SJCRH30 (cell line): ENCODE results near the gene SPDEF. TPM values are rescaled to one million over a fixed set of nuclear protein-coding genes. Genes with fewer than 3 reads are reported as not detected.

Source experiments
- DNase-seq, 2 experiments: peaks; one replicate each; pipeline ENCODE4 v3.0.0-alpha.2; 2015 to 2020
- H3K27ac ChIP-seq: fragments of 250-450 bp; sonication (Bioruptor Pico); 2 replicates; pipeline ENCODE4 v1.5.1; 2020; ENCODE audit warnings: mild to moderate bottlenecking, moderate library complexity
- H3K27me3 ChIP-seq: fragments of 250-450 bp; sonication (Bioruptor Pico); 2 replicates; pipeline ENCODE4 v1.5.1; 2020; ENCODE audit warnings: mild to moderate bottlenecking, moderate library complexity
- H3K36me3 ChIP-seq: fragments of 250-450 bp; sonication (Bioruptor Pico); 2 replicates; pipeline ENCODE4 v1.5.1; 2020; ENCODE audit warnings: mild to moderate bottlenecking, moderate library complexity
- H3K4me1 ChIP-seq: fragments of 250-450 bp; sonication (Bioruptor Pico); 2 replicates; pipeline ENCODE4 v1.5.1; 2020; ENCODE audit warnings: mild to moderate bottlenecking, moderate library complexity
- H3K4me3 ChIP-seq: fragments of 250-450 bp; sonication (Bioruptor Pico); 2 replicates; pipeline ENCODE4 v1.5.1; 2020; ENCODE audit warnings: mild to moderate bottlenecking, moderate library complexity
- H3K9me3 ChIP-seq: fragments of 250-450 bp; sonication (Bioruptor Pico); replicated peaks from 2 replicates; pipeline ENCODE4 v1.5.1; 2020; ENCODE audit warnings: mild to moderate bottlenecking, moderate library complexity
- total RNA-seq: library from RNA; depleted of rRNA; stranded (reverse); fragments of >200 nt; shearing (Covaris generic); gene quantifications from 2 replicates; pipeline ENCODE4 v1.2.3, GENCODE V29; 2014; rRNA removed

SPDEF gene
- not detected in 2 replicates for total RNA-seq

DNA sequence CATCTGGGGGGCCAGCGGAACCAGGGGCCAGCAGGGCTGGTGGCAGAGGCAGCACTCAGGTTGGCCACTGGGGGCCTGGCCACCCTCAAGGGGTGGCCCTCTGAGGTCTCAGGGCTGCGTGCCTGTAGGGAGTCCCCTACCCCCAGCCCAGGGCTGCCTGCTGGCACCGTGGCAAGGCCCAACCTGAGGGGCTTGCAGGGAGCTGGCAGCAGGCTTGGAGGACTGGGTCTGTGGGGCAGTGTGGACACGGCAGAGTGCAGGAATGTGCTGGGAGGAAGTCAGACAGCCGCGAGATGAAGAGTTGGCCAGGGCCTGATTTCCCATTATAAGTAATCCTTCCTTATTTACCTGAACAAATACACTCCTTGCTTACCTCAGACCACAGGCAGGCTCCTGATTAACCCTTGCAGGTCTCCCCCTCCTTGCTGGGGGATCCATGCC lies at the start of gene SPDEF:
Gene SPDEF (minus strand): TSS at position 299 of the 441 bp plus-strand sequence. CDS start 11,874 bp downstream, outside the sequence.
- no peak within 1 kb of the TSS for H3K4me3 ChIP-seq
- no peak for DNase-seq
- H3K4me1 ChIP-seq: no peaks in the 10 kb centered on the region
- no peaks in the 10 kb centered on the region for H3K9me3 ChIP-seq
- no peaks in the 10 kb centered on the region for H3K36me3 ChIP-seq
- H3K27me3 ChIP-seq: no peaks in the 10 kb centered on the region; the same call in 1 of the 2 replicates
- no peak within 1 kb of the TSS for H3K27ac ChIP-seq

DNA sequence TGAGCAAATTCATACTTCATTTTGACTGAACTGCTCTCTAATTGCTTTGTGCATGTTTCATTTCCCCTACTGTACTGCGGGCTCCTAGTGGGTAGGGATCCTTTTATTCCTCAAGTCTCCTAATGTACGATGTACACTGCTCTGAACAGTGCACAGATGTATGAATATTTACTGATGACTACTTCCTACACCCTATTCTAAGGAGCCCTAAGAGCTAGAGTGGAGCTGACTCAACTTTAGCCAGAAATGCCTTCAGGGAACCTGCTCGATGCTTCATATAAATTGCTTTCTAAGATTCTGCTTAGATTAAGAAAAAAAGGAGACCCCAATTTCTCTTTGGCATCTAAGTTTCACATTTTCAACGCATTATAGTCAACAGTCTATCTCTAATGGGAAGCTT lies 47.6 kb upstream of the SPDEF start:
- no peak for DNase-seq
- H3K9me3 ChIP-seq: no peaks in the 10 kb centered on the region
- H3K4me3 ChIP-seq: no peak overlapping the region
- H3K36me3 ChIP-seq: peaks cover 3% of the 10 kb centered on the region
- H3K27ac ChIP-seq: no peak overlapping the region
- H3K27me3 ChIP-seq: no peaks in the 10 kb centered on the region
- no peaks in the 10 kb centered on the region for H3K4me1 ChIP-seq

DNA sequence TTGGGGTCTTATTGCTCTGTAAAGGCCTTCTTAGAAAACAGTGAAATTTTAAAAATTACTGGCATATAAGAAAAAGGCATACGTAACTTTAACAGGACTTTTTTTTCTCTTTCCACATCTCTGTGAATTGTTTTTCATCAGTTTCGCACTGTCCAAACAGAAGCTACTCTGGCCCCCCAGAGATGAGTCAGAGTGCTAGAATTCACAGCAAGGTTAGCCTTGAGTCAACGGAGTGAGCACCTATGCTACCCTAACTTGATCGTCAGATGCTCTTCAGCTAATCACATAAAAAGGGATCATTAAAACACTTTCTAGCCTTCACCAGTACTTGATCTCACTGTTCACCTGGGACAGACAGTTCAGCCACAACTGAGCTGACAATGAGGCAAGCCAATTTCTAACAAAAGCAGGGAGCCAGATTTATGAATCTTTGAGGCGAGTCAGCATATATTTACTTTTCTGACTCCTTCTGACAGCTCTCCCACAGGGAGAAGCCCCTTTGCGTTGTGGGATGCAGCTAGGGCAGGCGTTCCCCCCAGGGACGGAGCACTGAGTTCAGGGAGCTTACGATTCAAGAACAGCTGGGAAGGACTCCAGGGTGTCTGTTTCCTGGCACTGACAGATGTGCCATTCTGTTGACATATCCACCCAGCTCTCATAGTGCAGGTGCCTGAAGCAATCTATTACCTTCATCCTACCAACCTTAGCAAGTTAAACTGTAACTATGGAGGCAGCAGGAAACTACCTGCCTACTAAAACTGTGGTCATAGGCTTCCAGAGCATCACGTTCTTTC lies 46.4 kb upstream of the SPDEF start:
- Histone ChIP-seq H3K36me3 (peaks cover 3% of the 10 kb centered on the region), H3K27me3 (no peaks in the 10 kb centered on the region), H3K4me3 (no peak overlapping the region), H3K27ac (no peak overlapping the region), H3K4me1 (no peaks in the 10 kb centered on the region), H3K9me3 (no peaks in the 10 kb centered on the region)
- peak; percentile 12 to 22 for DNase-seq

DNA sequence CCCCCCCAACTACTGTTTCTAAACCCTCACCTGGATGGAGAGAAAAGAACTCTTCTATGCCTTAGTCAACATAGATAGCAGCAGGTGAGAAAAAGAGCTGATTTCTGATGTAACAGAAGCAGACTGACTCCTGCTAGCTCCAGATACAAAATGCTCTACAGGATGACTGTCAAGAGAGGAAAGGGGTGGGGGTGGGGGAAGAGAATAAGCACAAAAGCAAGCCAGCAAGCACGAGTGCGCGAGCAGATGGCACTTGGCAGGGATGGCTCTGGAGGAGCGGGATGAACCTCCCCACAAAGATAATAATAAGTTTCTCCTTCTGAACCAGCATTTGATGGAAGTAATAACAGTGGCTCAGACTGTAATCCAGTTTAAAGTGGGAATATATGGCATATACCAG lies 45.6 kb upstream of the SPDEF start:
- Histone ChIP-seq H3K27ac (no peak overlapping the region), H3K4me3 (no peak overlapping the region), H3K9me3 (no peaks in the 10 kb centered on the region), H3K4me1 (no peaks in the 10 kb centered on the region), H3K36me3 (peaks cover 3% of the 10 kb centered on the region), H3K27me3 (no peaks in the 10 kb centered on the region)
- no peak for DNase-seq

DNA sequence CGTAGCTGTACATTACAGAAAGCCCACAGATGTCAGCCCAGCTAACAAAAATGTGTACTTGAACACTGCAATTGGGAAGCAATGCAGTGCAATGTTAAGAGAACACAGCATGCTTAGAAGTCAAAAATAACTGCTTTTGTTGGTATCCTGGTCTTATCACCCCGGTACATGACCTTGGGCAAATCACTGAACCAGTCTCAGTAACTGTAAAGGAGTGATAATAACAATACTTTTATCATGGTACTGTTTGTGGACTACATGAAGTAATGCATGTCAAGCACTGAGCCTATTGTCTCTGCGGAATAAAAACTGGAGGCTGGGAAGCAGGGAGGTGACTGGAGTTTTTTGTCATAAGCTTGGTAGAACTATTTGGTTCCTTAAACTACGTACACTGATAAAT lies 44.7 kb upstream of the SPDEF start:
- Histone ChIP-seq H3K4me1 (no peaks in the 10 kb centered on the region), H3K27ac (no peak overlapping the region), H3K4me3 (no peak overlapping the region), H3K27me3 (no peaks in the 10 kb centered on the region), H3K9me3 (no peaks in the 10 kb centered on the region), H3K36me3 (peaks cover 3% of the 10 kb centered on the region)
- DNase-seq: no peak

DNA sequence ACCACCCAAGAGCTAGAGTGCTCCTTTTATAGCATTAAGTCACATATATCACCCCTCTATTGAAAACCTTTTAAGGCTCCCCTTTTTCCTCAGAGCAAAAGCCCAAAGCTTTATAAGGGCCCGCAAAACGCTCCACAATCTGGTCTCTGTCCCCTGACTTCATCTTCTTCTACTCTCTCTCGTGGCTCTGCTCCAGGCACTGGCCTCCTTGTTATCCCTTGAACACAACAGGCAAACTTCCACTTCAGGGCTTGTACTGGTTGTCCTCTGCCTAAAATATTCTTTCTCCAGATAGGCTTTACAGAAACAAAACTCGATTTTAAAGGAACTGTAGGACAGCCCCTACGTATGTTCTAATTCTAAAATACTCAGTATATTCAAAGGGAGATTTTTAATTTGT lies 44.0 kb upstream of the SPDEF start:
- Histone ChIP-seq H3K4me1 (no peaks in the 10 kb centered on the region), H3K4me3 (no peak overlapping the region), H3K27ac (no peak overlapping the region), H3K27me3 (no peaks in the 10 kb centered on the region), H3K36me3 (peaks cover 3% of the 10 kb centered on the region), H3K9me3 (no peaks in the 10 kb centered on the region)
- no peak for DNase-seq

DNA sequence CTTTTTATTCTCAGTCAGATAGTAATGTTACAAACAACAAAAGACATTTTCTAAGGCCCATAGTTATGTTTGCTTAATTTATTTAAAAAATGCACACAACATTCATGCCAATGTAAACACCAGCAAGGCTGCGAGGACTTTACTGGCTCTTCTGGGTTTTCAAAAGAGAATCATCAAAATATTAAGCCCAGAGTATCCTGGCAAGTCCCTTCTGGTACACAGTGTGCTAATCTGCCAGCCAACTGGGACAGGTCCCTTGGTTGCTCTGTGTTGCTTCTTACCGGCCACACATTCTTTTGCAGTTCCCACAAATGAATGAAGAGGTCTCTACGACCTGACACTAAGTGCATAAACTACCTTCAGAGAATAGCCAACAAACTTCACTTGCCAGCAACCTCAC lies 42.6 kb upstream of the SPDEF start:
- DNase-seq: no peak
- Histone ChIP-seq H3K4me3 (no peak overlapping the region), H3K27ac (no peak overlapping the region), H3K36me3 (peaks cover 3% of the 10 kb centered on the region; the same call in 1 of the 2 replicates), H3K4me1 (no peaks in the 10 kb centered on the region), H3K27me3 (no peaks in the 10 kb centered on the region), H3K9me3 (no peaks in the 10 kb centered on the region)

DNA sequence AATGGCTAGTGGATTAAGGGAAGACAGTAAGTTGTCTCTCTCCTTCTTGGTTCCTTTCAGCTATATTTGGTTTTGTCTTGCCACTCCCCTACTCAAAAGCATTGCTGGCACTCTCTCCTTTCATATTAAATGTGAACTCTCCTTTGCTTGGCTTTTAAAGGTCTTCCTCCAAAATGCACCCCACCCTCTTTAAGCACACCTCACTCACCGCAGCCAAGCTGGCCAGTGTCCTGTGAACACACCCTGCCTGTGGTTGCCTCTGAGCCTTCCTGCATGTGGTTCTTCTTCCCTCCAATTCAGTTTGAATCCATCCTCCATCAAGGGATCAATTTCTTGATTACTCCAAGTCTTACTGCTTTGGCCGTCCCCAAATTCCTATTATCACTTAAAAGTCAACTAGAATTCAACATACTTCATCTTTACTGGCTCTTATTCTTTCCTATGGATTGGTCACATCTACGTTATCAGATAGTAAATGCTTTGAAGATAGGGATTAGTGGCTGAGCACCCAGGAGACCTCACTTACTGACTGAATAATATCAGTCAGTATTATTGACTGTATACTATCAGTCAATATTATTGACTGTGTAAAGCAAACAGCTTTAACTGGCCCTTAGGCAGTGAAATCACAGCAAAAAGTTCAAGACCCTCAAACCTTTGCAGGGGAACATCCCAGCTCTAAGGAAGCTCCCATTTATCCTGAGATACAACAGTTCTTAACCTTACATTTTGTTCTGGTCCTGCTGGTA lies 41.6 kb upstream of the SPDEF start:
- Histone ChIP-seq H3K27ac (no peak overlapping the region), H3K9me3 (no peaks in the 10 kb centered on the region), H3K4me1 (no peaks in the 10 kb centered on the region), H3K27me3 (no peaks in the 10 kb centered on the region), H3K36me3 (peaks cover 3% of the 10 kb centered on the region; the same call in 1 of the 2 replicates), H3K4me3 (no peak overlapping the region)
- DNase-seq: no peak

DNA sequence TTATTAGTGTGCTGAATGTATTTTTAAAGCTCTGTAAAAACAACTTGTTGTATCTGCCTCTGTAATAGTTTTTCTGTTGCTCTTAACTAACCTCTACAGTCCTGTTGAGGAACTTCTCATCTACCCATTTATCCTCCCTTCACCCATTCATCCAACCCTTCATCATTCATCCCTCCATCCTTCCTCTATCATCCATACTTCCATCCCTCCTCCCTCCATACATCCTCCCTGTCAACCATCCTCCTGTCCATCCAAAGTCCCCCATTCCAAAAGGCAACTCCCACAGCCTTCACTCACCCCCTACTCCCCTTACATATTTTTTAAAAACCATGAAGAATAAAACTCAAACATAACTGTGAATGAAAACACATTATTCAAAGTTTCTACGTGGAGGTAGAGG lies 40.7 kb upstream of the SPDEF start:
- Histone ChIP-seq H3K27me3 (no peaks in the 10 kb centered on the region), H3K36me3 (peaks cover 3% of the 10 kb centered on the region; the same call in 1 of the 2 replicates), H3K4me3 (no peak overlapping the region), H3K9me3 (no peaks in the 10 kb centered on the region), H3K27ac (no peak overlapping the region), H3K4me1 (no peaks in the 10 kb centered on the region)
- no peak for DNase-seq

DNA sequence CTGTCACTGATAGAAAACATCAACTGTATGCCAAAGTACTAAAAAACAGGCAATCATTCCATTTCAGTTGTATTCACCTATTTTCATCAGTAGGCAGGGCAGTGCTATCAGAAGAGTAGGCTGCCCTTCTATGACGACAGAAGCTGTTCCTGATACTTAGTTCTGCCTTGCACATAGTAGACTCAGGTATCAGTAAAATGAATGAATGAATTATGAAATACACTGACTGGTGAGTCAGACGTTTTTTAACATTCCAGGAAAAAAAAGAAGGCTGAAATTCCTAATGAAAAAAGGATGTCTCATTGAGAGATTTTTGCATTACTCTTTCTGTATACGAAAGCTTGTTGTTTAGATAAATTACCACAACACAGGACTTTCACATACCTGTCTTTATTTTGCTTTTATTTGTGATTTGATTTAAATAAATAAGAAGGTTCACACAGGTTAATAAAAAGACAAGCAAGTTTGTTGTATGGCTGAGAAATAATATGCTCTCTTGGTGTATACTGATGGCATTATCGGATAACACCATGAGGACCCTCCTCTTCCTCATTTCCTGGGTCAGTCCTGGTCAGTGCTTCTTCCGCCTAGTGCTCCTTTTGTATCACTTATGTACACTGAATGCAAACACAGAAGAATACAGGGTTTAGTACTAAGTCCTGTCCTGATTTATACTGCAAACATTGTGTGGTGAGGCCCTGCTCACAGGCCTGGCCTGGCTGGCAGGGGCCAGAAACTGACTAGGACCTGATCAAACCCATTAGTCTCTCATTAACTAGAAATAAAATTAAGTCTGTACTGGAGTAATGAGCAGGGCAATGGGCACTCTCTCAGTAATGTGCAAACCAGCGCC lies 39.4 kb upstream of the SPDEF start:
- H3K27ac ChIP-seq: no peak overlapping the region
- peaks cover 2% of the 10 kb centered on the region; the same call in 1 of the 2 replicates for H3K36me3 ChIP-seq
- no peaks in the 10 kb centered on the region for H3K9me3 ChIP-seq
- H3K4me3 ChIP-seq: no peak overlapping the region
- no peaks in the 10 kb centered on the region for H3K27me3 ChIP-seq
- no peak for DNase-seq
- H3K4me1 ChIP-seq: no peaks in the 10 kb centered on the region

DNA sequence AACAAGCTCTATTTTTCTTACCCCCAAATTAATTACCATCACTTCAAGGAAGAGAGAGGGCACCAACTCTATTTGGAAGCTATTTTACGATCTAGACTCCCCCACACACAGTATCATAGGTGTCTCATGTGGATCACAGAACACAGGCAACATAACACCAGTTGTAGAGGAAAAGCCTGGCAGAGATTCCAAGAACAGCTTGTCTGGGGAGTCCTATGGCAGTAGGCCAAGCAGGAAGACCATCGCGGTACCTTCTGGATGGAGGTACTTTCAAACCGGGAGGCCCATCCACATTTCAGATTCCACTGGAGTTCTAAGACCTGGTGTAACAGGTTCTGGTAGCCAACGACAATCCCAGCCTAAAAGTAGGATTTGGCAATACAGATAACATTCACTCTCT lies 37.6 kb upstream of the SPDEF start:
- DNase-seq: no peak
- no peaks in the 10 kb centered on the region for H3K27me3 ChIP-seq
- H3K4me1 ChIP-seq: no peaks in the 10 kb centered on the region
- H3K27ac ChIP-seq: no peak overlapping the region
- no peaks in the 10 kb centered on the region; the same call in 1 of the 2 replicates for H3K36me3 ChIP-seq
- no peaks in the 10 kb centered on the region for H3K9me3 ChIP-seq
- H3K4me3 ChIP-seq: no peak overlapping the region

DNA sequence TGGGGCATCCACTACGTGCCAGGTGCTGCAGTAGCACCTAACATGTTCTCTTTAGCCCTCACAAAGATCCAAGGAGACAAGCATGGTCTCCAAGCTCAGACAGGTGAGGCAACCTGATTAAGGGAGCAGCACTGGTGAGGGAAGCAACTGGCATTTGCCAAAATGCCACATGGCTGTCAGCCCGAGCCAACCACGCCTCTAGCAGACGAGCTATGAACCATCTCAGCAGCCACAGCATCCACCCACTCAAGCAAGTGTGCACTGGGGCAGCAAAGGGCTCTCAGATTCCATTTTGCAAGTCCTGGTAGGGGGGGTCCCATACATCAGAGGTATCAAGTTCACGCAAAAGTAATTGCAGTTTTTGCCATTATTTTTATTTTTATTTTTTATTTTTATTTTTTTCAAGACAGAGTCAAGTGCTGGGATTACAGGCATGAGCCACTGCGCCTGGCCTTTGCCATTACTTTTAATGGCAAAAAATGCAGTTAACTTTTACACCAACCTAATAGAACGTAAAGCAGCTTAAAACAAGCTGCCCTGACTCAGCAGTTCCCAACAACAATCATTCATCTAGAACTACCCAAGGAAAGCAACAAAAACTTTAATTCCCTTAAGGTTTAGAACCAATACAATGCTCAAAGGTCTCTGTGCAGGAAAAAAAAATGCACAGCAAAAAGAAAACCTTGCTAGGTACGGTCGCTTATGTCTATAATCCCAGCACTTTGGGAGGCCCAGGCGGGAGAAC lies 36.3 kb upstream of the SPDEF start:
- Histone ChIP-seq H3K4me1 (no peaks in the 10 kb centered on the region), H3K4me3 (no peak overlapping the region), H3K27ac (no peak overlapping the region), H3K27me3 (no peaks in the 10 kb centered on the region), H3K9me3 (no peaks in the 10 kb centered on the region), H3K36me3 (no peaks in the 10 kb centered on the region; the same call in 1 of the 2 replicates)
- DNase-seq: no peak

DNA sequence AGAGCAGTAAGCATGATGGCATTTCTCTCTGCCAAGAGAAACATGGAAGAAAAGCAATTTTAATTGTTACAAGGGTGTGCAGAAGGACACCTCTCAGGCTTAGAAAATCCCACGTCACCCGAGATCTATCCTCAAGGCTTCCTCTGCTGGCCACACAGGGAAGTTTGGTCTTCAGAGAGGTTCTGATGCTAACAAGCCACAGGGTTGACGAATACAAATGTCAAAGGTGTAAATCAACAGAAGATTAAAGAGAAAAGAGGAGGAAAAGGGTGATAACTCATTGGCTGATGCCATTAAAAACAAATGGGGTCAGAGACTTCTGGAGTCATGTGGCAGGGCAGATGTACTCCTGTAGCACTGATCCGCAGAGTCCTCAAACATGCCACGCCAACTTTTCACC lies 33.6 kb upstream of the SPDEF start:
- Histone ChIP-seq H3K4me3 (no peak overlapping the region), H3K4me1 (no peaks in the 10 kb centered on the region), H3K27ac (no peak overlapping the region), H3K36me3 (no peaks in the 10 kb centered on the region; the same call in 1 of the 2 replicates), H3K27me3 (no peaks in the 10 kb centered on the region), H3K9me3 (no peaks in the 10 kb centered on the region)
- no peak for DNase-seq

DNA sequence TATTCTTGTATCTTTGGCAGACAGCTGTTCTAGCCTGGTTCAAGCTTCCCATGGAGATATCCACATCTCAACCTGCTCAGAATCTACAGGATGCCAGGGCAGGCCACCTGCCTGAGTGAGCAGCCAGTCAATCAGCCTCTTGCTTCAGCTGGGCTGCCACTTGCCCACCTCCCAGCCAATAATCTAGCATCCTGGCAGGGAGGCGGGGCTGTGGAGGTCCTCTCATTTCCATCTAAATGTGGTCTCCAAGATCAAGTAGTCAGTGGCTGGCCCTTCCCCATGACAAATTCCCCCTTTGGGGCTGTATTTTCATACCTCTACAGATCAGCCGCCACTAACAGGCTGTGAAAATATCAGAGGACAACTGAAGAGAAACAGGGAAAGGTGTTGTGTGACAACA lies 33.0 kb upstream of the SPDEF start:
- no peak for DNase-seq
- H3K27me3 ChIP-seq: no peaks in the 10 kb centered on the region

More for the DNA sequence above, 33.0 kb upstream of the SPDEF start:
- Histone ChIP-seq H3K4me3 (no peak overlapping the region), H3K36me3 (no peaks in the 10 kb centered on the region; the same call in 1 of the 2 replicates), H3K4me1 (no peaks in the 10 kb centered on the region), H3K27ac (no peak overlapping the region), H3K9me3 (no peaks in the 10 kb centered on the region)
